HEK293 (cell line): ENCODE measurements around the gene BTBD16.

ENCODE experiments used
- CTCF ChIP-seq: fragments of 450-650 bp; formaldehyde crosslinking; IDR thresholded peaks from 2 replicates; pipeline ENCODE4 v1.5.1; 2016; ENCODE audit warnings: missing biosample characterization, missing genetic modification characterization
- GLIS1 ChIP-seq: fragments of 450-650 bp; formaldehyde crosslinking; IDR thresholded peaks from 2 replicates; pipeline ENCODE4 v1.5.1; 2016; ENCODE audit warnings: missing biosample characterization, missing genetic modification characterization
- IKZF3 ChIP-seq: fragments of 450-650 bp; IDR thresholded peaks from 2 replicates; pipeline ENCODE4 v1.5.0; 2018; ENCODE audit warnings: missing biosample characterization, mild to moderate bottlenecking, missing genetic modification characterization, moderate library complexity
- SCRT2 ChIP-seq: fragments of 450-650 bp; formaldehyde crosslinking; IDR thresholded peaks from 2 replicates; pipeline ENCODE4 v1.5.1; 2016; ENCODE audit warnings: missing biosample characterization, missing genetic modification characterization
- SP2 ChIP-seq: fragments of 450-650 bp; formaldehyde crosslinking; IDR thresholded peaks from 2 replicates; pipeline ENCODE4 v1.5.1; 2016; ENCODE audit warnings: missing biosample characterization, missing genetic modification characterization
- ZBTB21 ChIP-seq: fragments of 450-650 bp; formaldehyde crosslinking; IDR thresholded peaks from 2 replicates; pipeline ENCODE4 v1.5.1; 2017; ENCODE audit warnings: missing biosample characterization, missing genetic modification characterization
- ZBTB8A ChIP-seq: fragments of 450-650 bp; formaldehyde crosslinking; IDR thresholded peaks from 2 replicates; pipeline ENCODE4 v1.5.1; 2016; ENCODE audit warnings: missing biosample characterization, missing genetic modification characterization
- ZNF394 ChIP-seq: fragments of 450-650 bp; formaldehyde crosslinking; IDR thresholded peaks from 2 replicates; pipeline ENCODE4 v1.5.1; 2016; ENCODE audit warnings: missing biosample characterization, missing genetic modification characterization, mild to moderate bottlenecking, moderate library complexity, borderline replicate concordance
- ZNF664 ChIP-seq: fragments of 450-650 bp; formaldehyde crosslinking; IDR thresholded peaks from 2 replicates; pipeline ENCODE4 v1.5.1; 2016; ENCODE audit warnings: missing biosample characterization, missing genetic modification characterization
- ZSCAN4 ChIP-seq: fragments of 450-650 bp; formaldehyde crosslinking; IDR thresholded peaks from 2 replicates; pipeline ENCODE4 v1.5.1; 2017; ENCODE audit warnings: missing biosample characterization, missing genetic modification characterization

- TF ChIP-seq CTCF (tag by site-specific recombination) (no peak), ZNF394 (tag by site-specific recombination) (no peak), SP2 (tag by site-specific recombination) (no peak), GLIS1 (tag by site-specific recombination) (no peak), ZSCAN4 (tag by site-specific recombination) (no peak), ZBTB21 (tag by site-specific recombination) (no peak), IKZF3 (tag by site-specific recombination) (no peak), ZNF664 (tag by site-specific recombination) (no peak), SCRT2 (no peak), ZBTB8A (tag by site-specific recombination) (no peak)
These were observed 29.3 kb upstream of the BTBD16 start for GRCh38 chr10:122241836-122242235.
